Activated CD4-positive, alpha-beta T cell treated with anti-CD3 and anti-CD28 coated beads, Interleukin-2, amount 10 ng/mL, durations not matched to agents 24 days and 14 days (primary cell): ENCODE measurements around the gene PAGR1. TPM values are rescaled to one million over a fixed set of nuclear protein-coding genes. Genes with fewer than 3 reads are reported as not detected.
"Not testable (repeated sequence)": the region's sequence is repeated elsewhere in the genome, so short reads cannot be mapped to it uniquely, and the experiment has no call there.

Experiments used
- DNase-seq: peaks from one replicate; pipeline ENCODE4 v3.0.0; 2022
- H3K27ac Mint-ChIP-seq: one replicate; pipeline ENCODE4 v1.8.0; 2022; ENCODE audit warnings: mild to moderate bottlenecking, mixed read lengths
- H3K27me3 Mint-ChIP-seq: one replicate; pipeline ENCODE4 v1.8.0; 2022; ENCODE audit warnings: mixed read lengths
- H3K36me3 Mint-ChIP-seq: one replicate; pipeline ENCODE4 v1.8.0; 2022; ENCODE audit warnings: low read depth, mild to moderate bottlenecking, mixed read lengths
- H3K4me1 Mint-ChIP-seq: one replicate; pipeline ENCODE4 v1.8.0; 2021; ENCODE audit warnings: mixed read lengths
- H3K4me3 Mint-ChIP-seq: one replicate; pipeline ENCODE4 v1.8.0; 2022; ENCODE audit warnings: mild to moderate bottlenecking, moderate library complexity, mixed read lengths
- H3K9me3 Mint-ChIP-seq: one replicate; pipeline ENCODE4 v1.8.0; 2021; ENCODE audit warnings: mixed read lengths
- intact Hi-C: fragments of 100-400 bp; cut with micrococcal nuclease; formaldehyde crosslinking; loops from one replicate; pipeline ENCODE4 v1.15.1; 2023
- total RNA-seq: library from RNA; stranded (reverse); gene quantifications from 2 replicates; pipeline ENCODE4 v1.2.3, GENCODE V29; 2022

Gene PAGR1
- total RNA-seq, 1 donor from 2014 or later: 27.0 TPM

DNA sequence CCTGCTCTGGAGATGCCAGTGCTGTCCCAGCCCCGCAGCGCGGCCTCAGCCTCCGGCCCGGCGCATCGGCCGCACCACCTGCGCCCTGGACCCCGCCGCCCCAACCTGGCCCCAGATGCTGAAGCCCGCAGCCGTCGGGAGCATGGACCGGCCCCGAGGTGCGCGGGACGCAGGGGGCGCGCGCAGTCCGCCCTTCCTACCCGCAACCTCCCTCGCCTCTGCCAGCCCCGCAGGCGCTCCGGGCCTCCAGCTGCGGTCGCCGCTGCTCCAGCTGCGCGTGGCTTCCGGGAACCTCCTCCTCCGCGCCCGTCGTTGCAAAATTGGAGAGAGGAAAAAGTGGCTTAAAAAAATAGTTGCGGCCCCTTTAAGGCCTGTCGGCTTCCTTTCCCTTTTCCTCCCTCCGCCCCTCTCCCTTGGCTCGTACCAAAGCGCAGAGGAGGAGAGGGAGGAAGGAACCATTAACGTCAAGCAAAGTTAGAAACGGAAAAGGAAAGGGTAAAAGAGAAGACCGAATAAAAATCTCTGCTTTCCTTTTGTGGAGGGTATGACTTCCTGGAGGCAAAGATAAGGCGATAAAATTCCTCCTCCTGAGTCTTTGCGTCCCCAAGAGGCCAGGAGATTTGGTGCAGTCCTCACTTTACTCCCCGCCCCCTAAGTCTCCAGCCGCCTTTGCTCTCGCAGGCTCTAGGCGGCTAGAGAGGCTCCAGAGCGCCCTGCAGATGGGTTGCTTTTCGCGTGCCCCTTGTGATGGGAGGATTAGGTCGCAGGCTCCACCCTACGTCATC, 47.1 kb downstream of the PAGR1 start, which contains the start of gene CDIPT:
Gene CDIPT (minus strand): TSS at position 343 of the 785 bp plus-strand sequence. CDS start 369 bp downstream, outside the sequence.
- Mint-ChIP-seq H3K27me3 (no peaks in the 10 kb centered on the region), H3K36me3 (peaks cover 27% of the 10 kb centered on the region), H3K9me3 (no peaks in the 10 kb centered on the region), H3K4me1 (peaks cover 25% of the 10 kb centered on the region), H3K27ac (peak within 1 kb of the TSS; percentile 98), H3K4me3 (peak within 1 kb of the TSS; percentile 96)
- intact Hi-C loops: loop anchor here (1.0 to 10.0 kb wide), 8 partner anchors 36 to 162 kb away; partner anchors contain the start of genes ASPHD1, C16orf92, INO80E and KCTD13
- peak; percentile 98 for DNase-seq

DNA sequence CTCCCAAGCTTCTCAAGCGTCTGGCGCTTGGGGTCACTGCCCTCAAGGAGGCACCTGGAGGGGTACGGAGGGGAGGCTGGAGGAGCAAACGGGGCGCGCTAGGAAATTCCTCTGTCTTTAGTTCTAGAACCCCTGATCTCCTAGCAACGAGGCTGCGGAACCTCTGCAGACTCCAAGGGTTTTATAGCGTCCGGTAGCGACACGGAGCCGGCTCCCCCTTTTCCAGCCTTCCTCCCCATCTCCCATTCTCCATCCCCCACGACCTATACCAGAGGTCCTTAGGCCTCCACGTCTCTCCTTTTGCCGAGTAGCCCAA, 47.7 kb downstream of the PAGR1 start:
- Mint-ChIP-seq H3K27ac (peak overlapping the region; percentile 98), H3K27me3 (no peaks in the 10 kb centered on the region), H3K9me3 (no peaks in the 10 kb centered on the region), H3K36me3 (peaks cover 22% of the 10 kb centered on the region), H3K4me3 (peak overlapping the region; percentile 96), H3K4me1 (peaks cover 22% of the 10 kb centered on the region)
- intact Hi-C loops: loop anchor here (1.0 to 10.0 kb wide), 8 partner anchors 36 to 161 kb away; partner anchors contain the start of genes ASPHD1, C16orf92, INO80E and KCTD13
- no peak for DNase-seq

DNA sequence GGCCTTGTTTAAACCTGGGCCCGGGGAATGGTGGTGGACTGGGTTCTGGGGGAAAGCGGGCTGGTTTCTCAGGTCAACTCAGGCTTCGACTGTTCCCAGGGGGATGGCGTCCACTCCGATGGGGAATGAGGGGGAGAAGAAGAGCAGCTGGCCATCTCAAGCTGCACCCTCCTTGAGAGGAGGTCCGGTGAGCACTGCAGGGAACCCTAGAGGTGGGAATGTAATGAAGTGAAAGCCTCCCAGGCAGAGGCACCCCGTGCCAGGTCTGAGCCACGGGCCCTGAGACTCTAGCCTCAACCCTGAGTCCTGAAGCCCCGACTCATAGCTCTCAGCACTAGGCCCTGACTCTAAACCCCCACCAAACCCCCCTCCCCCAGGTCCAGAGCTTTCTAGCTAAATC, 48.3 kb downstream of the PAGR1 start:
- intact Hi-C loops: loop anchor here (10.0 kb wide), 2 partner anchors 111 to 161 kb away; partner anchors contain the start of genes C16orf92 and TAOK2
- H3K27ac Mint-ChIP-seq: no peak overlapping the region
- H3K4me1 Mint-ChIP-seq: peaks cover 22% of the 10 kb centered on the region
- H3K4me3 Mint-ChIP-seq: no peak overlapping the region
- H3K9me3 Mint-ChIP-seq: no peaks in the 10 kb centered on the region
- no peak for DNase-seq
- H3K27me3 Mint-ChIP-seq: peaks cover 2% of the 10 kb centered on the region
- peaks cover 19% of the 10 kb centered on the region for H3K36me3 Mint-ChIP-seq

DNA sequence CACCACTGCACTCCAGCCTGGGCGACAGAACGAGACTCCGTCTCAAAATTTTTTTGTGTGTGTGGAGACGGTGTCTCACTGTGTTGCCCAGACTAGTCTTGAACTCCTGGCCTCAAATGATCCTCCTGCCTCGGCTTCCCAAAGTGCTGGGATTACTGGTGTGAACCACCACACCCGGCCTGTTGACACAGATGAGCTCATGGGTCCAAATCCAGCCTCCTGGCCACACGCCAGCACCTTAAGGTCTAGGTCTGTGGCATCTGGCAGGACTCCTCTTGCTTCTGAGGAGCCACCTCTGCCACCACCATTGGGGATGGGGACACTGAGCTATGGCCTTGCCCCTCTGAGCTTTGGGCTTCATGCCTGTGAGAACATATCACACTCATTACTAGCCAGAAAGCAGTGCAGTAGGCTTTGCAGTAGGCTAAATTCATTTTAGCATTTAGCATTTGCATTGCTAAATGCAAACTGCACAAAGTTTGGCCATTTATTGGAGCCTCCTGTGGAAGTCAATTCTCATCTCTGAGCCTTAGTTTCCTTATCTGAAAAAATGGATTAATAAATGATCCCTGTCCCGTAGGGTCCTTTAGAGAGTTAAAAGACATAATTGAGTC, 52.6 kb downstream of the PAGR1 start:
- Mint-ChIP-seq H3K27me3 (peaks cover 2% of the 10 kb centered on the region), H3K4me3 (no peak overlapping the region), H3K4me1 (peaks cover 4% of the 10 kb centered on the region), H3K9me3 (no peaks in the 10 kb centered on the region), H3K27ac (no peak overlapping the region), H3K36me3 (no peaks in the 10 kb centered on the region)
- intact Hi-C loops: loop anchor here (10.0 kb wide), 2 partner anchors 106 to 156 kb away; partner anchors contain the start of genes C16orf92 and TAOK2
- DNase-seq: no peak

DNA sequence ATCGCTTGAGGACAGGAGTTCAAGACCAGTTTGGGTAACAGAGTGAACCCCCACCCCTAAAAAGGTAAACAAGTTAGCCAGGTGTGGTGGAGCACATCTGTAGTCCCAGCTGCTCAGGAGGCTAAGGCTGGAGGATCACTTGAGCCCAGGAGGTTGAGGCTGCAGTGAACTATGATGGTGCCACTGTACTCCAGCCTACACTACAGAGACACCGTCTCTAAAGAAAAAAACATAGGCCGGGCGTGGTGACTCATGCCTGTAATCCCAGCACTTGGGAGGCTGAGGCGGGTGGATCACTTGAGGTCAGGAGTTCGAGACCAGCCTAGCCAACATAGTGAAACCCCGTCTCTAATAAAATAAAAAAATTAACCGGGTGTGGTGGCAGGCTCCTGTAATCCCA, 53.1 kb downstream of the PAGR1 start:
- not testable (repeated sequence) for H3K4me3 Mint-ChIP-seq, H3K4me1 Mint-ChIP-seq, H3K27me3 Mint-ChIP-seq, DNase-seq, H3K36me3 Mint-ChIP-seq, H3K27ac Mint-ChIP-seq, H3K9me3 Mint-ChIP-seq
- intact Hi-C loops: loop anchor here (10.0 kb wide), 2 partner anchors 106 to 156 kb away; partner anchors contain the start of genes C16orf92 and TAOK2

Other genes with a start within 250 kb of the PAGR1 start
- 157 and 165 TPM in 2 replicates for gene SPN, start 152.9 kb upstream of the PAGR1 start, total RNA-seq
- gene QPRT, start 137.0 kb upstream of the PAGR1 start, total RNA-seq: 5.8 and 6.3 TPM in 2 replicates
- gene C16orf54, start 70.2 kb upstream of the PAGR1 start, total RNA-seq: 17.0 and 17.8 TPM in 2 replicates
- not detected in 2 replicates for gene ZG16, start 37.9 kb upstream of the PAGR1 start, total RNA-seq
- gene KIF22, start 25.4 kb upstream of the PAGR1 start, total RNA-seq: 132 TPM in 2 replicates
- gene MAZ, start 9.6 kb upstream of the PAGR1 start, total RNA-seq: 378 and 380 TPM in 2 replicates
- gene PRRT2, start 4.0 kb upstream of the PAGR1 start, total RNA-seq: 1.6 and 1.7 TPM in 2 replicates
- 116 and 122 TPM in 2 replicates for gene MVP, start 4.3 kb downstream of the PAGR1 start, total RNA-seq
- gene CDIPT, start 47.1 kb downstream of the PAGR1 start, total RNA-seq: 69.2 and 71.2 TPM in 2 replicates
- gene SEZ6L2, start 83.4 kb downstream of the PAGR1 start, total RNA-seq: 0.26 and 0.61 TPM in 2 replicates
- gene ASPHD1, start 84.3 kb downstream of the PAGR1 start, total RNA-seq: 4.4 and 4.8 TPM in 2 replicates
- gene KCTD13, start 110.1 kb downstream of the PAGR1 start, total RNA-seq: 51.4 and 58.8 TPM in 2 replicates
- gene TMEM219, start 145.9 kb downstream of the PAGR1 start, total RNA-seq: 41.7 and 43.8 TPM in 2 replicates
- gene TAOK2, start 157.7 kb downstream of the PAGR1 start, total RNA-seq: 35.8 and 38.7 TPM in 2 replicates
- gene HIRIP3, start 179.5 kb downstream of the PAGR1 start, total RNA-seq: 45.9 and 47.7 TPM in 2 replicates
- 129 and 133 TPM in 2 replicates for gene INO80E, start 180.1 kb downstream of the PAGR1 start, total RNA-seq
- gene DOC2A, start 194.9 kb downstream of the PAGR1 start, total RNA-seq: 2.7 and 3.2 TPM in 2 replicates
- not detected in 2 replicates for gene C16orf92, start 207.0 kb downstream of the PAGR1 start, total RNA-seq
- 1.5 and 1.8 TPM in 2 replicates for gene TLCD3B, start 215.1 kb downstream of the PAGR1 start, total RNA-seq
- gene ALDOA, start 249.6 kb downstream of the PAGR1 start, total RNA-seq: 2,074 and 2,109 TPM in 2 replicates